Central memory CD8-positive, alpha-beta T cell (primary cell): ENCODE results near the gene HEPHL1.
A peak's percentile ranks its signal among the peaks of the same experiment; 100 is the strongest.

Source experiments
- ATAC-seq: fragments of 150-1000 bp; cut with Tn5 transposase; replicated peaks from 2 replicates; pipeline ENCODE4 v1.10.0; 2022; ENCODE audit warnings: mild to moderate bottlenecking, moderate FRiP score, moderate number of reproducible peaks; ENCODE audit not compliant: poor library complexity, severe bottlenecking; ENCODE audit errors: extremely low read depth
- DNase-seq, 2 donors: peaks; one replicate each; pipeline ENCODE4 v3.0.0; 2021; ENCODE audit warnings: low spot score in 2 of 2
- H3K27ac Mint-ChIP-seq: one replicate; pipeline ENCODE4 v1.8.0; 2022; ENCODE audit warnings: low read depth, mild to moderate bottlenecking, moderate library complexity, mixed read lengths
- H3K27me3 Mint-ChIP-seq: one replicate; pipeline ENCODE4 v1.8.0; 2022; ENCODE audit warnings: mixed read lengths
- H3K36me3 Mint-ChIP-seq: one replicate; pipeline ENCODE4 v1.8.0; 2022; ENCODE audit warnings: mild to moderate bottlenecking, moderate library complexity, mixed read lengths; ENCODE audit not compliant: insufficient read depth
- H3K4me1 Mint-ChIP-seq: one replicate; pipeline ENCODE4 v1.8.0; 2022; ENCODE audit warnings: mixed read lengths
- H3K4me3 Mint-ChIP-seq: one replicate; pipeline ENCODE4 v1.8.0; 2022; ENCODE audit warnings: mild to moderate bottlenecking, moderate library complexity, mixed read lengths
- H3K9me3 Mint-ChIP-seq: one replicate; pipeline ENCODE4 v1.8.0; 2022; ENCODE audit warnings: mixed read lengths

The HEPHL1 gene

GRCh38 chr11:94128291-94128745 is 107.2 kb downstream of the HEPHL1 start:
- peaks cover 11% of the 10 kb centered on the region for H3K36me3 Mint-ChIP-seq
- peak in 1 of 2 donors; percentile 44 for DNase-seq
- no peak overlapping the region for H3K27ac Mint-ChIP-seq
- no peak overlapping the region for H3K4me3 Mint-ChIP-seq
- no peaks in the 10 kb centered on the region for H3K27me3 Mint-ChIP-seq
- H3K9me3 Mint-ChIP-seq, result no peaks in the 10 kb centered on the region
- peaks cover 25% of the 10 kb centered on the region for H3K4me1 Mint-ChIP-seq
- ATAC-seq, result peak; percentile 41

- peaks cover 31% of the 10 kb centered on the region for H3K4me1 Mint-ChIP-seq
- H3K27ac Mint-ChIP-seq, result no peak within 1 kb of the TSS
- DNase-seq, result peak; percentile 21 to 53
- ATAC-seq, result peak; percentile 89
- H3K36me3 Mint-ChIP-seq, result peaks cover 11% of the 10 kb centered on the region
- H3K9me3 Mint-ChIP-seq, result no peaks in the 10 kb centered on the region
- no peak within 1 kb of the TSS for H3K4me3 Mint-ChIP-seq
- H3K27me3 Mint-ChIP-seq, result no peaks in the 10 kb centered on the region
These were observed 107.8 kb downstream of the HEPHL1 start, which contains the start of gene PANX1 for GRCh38 chr11:94128746-94129511. TSS of gene PANX1 (plus strand) at chr11:94128841. CDS start at chr11:94129313, 472 bp downstream.

DNA sequence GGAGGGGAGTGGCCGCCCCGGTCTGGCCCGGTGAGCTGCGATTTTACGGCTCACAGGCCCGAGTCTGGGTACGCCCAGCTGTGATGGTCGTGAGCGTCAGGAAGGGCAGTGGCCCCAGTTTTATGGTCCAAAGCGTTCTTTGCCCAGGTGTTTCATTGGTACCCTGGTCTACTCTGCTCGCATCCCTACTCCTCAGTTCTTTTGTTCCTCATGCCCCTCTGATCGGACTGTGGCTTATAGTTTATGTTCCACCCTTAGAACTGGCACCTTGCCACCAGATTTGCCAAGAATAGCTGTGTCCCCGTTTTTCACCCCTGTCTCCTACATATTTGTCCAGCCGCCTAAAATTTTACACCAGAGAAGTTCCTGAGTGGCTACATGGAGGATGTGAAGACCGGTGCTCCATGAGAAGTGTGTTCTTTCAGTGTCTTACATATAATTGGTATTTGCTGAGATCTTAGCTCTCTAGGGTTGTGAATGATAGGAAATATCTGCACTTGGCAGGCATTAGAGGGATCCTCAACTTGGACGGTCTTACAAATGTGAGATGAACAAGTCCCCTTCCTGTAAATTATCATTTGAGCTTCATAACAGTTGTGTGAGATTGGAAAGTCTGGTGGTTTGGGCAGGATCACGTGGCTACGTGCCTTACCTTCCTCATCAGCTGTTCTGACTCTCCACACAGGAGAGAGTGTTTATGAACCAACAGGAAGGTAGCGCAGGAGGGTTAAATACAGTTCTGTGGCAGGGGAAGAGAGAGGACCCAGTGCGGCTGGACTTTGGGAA is 108.6 kb downstream of the HEPHL1 start:
- H3K36me3 Mint-ChIP-seq, result peaks cover 9% of the 10 kb centered on the region
- H3K9me3 Mint-ChIP-seq, result no peaks in the 10 kb centered on the region
- H3K27ac Mint-ChIP-seq, result no peak overlapping the region
- ATAC-seq (no peak), DNase-seq (no peak)
- no peak overlapping the region for H3K4me3 Mint-ChIP-seq
- H3K4me1 Mint-ChIP-seq, result peaks cover 36% of the 10 kb centered on the region
- no peaks in the 10 kb centered on the region for H3K27me3 Mint-ChIP-seq

DNA sequence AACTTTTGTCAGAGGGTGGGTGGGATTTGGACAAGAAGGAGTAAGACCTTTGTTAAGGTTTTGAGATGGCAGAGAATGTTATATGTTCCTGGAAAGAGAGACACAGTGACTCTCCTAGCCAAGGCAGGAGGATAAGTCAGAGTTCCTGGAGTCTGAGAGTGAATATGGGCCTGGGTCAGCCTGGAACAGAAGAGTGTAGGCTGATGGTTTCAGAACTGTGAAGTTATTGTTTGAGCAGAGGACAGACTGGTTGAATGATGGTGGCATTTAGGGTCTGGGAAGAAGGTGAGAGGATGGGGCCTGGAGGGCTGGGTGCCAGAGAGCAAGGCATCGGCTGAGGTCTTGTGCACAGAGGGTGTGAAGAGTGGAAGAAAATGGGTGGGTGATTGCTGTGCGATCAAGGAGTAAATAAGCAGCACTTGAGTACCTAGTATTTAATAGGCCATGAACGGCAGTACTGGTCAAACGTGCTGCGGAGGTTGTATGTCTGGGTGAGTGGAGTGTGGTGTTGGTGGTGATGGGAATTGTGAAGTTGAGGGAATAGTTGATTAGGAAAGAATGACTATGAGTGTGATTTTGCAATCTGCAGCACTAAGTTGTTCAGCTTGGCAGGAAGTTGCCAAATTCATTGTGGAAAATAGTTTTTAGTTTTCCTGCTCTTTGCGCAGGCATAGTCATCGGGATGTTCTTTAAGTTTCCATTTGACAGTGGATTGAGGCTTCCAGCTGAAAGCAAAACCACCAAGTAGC is 109.3 kb downstream of the HEPHL1 start:
- DNase-seq (no peak), ATAC-seq (no peak)
- Mint-ChIP-seq H3K4me3 (no peak overlapping the region), H3K27me3 (no peaks in the 10 kb centered on the region), H3K4me1 (peaks cover 43% of the 10 kb centered on the region), H3K36me3 (peaks cover 9% of the 10 kb centered on the region), H3K27ac (no peak overlapping the region), H3K9me3 (no peaks in the 10 kb centered on the region)

DNA sequence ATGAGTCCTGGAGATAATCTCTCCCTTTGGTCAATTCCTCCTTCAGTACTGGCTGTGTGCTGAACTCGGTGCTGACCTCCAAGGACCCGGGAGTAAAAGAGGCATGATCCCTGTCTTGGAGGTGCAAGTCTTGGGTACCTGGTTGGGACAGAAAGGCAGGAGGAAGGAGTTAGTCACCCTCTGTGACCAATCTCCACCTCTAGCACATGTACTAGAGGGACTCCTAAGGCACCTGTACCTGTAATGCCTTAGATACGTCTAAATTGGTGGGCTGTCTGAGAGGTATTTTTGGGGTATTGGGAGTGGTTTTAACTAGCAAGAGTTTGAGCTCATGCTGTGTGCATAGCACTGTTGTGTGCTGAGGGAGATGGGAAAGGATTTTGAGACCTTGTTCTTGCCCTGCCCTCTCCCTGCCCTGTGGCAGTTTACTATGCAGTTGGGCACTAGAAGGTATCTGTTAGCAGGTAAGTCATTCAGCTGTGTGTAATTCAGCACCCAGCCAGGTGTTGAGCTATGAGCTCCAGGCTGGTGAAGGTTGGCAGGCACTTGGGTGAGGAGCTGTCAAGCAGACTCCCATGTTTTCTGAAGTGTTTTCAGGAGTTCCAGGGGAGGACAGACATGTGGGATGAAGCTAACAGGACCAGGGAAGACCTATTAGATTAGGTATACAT is 110.0 kb downstream of the HEPHL1 start:
- Mint-ChIP-seq H3K4me3 (no peak overlapping the region), H3K9me3 (no peaks in the 10 kb centered on the region), H3K27me3 (no peaks in the 10 kb centered on the region), H3K27ac (no peak overlapping the region), H3K4me1 (peaks cover 51% of the 10 kb centered on the region), H3K36me3 (peaks cover 11% of the 10 kb centered on the region)
- DNase-seq, result no peak
- ATAC-seq, result no peak

DNA sequence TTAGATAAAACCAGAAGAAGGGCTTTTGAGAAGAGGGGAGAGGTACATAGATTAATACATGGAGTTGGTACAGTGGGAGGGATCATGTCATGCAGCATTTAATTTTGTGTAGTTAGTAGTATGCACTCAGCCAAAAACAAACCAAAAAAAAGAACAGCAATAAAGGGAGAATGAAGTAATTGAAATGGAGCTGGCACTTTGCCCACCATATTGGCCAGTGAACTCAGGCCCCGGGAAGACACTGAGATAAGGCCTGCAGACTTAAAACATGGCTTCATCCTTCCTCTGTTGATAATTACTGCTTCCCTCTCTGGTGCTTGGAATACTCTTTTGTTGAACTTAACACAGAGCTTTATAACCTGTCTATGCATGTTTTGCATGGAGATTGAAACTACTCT is 110.6 kb downstream of the HEPHL1 start:
- peaks cover 54% of the 10 kb centered on the region for H3K4me1 Mint-ChIP-seq
- peaks cover 11% of the 10 kb centered on the region for H3K36me3 Mint-ChIP-seq
- no peaks in the 10 kb centered on the region for H3K9me3 Mint-ChIP-seq
- H3K4me3 Mint-ChIP-seq, result no peak overlapping the region
- no peak overlapping the region for H3K27ac Mint-ChIP-seq
- ATAC-seq (no peak), DNase-seq (no peak)
- H3K27me3 Mint-ChIP-seq, result no peaks in the 10 kb centered on the region

GRCh38 chr11:94132152-94132558 is 111.0 kb downstream of the HEPHL1 start:
- DNase-seq (no peak), ATAC-seq (no peak)
- Mint-ChIP-seq H3K27me3 (no peaks in the 10 kb centered on the region), H3K4me1 (peaks cover 54% of the 10 kb centered on the region), H3K36me3 (peaks cover 11% of the 10 kb centered on the region), H3K9me3 (no peaks in the 10 kb centered on the region), H3K27ac (no peak overlapping the region), H3K4me3 (no peak overlapping the region)

- Mint-ChIP-seq H3K4me1 (peaks cover 51% of the 10 kb centered on the region), H3K27ac (no peak overlapping the region), H3K9me3 (no peaks in the 10 kb centered on the region), H3K27me3 (no peaks in the 10 kb centered on the region), H3K4me3 (no peak overlapping the region), H3K36me3 (peaks cover 11% of the 10 kb centered on the region)
- no peak for ATAC-seq
- no peak for DNase-seq
These were observed 111.8 kb downstream of the HEPHL1 start for GRCh38 chr11:94132823-94133408.

DNA sequence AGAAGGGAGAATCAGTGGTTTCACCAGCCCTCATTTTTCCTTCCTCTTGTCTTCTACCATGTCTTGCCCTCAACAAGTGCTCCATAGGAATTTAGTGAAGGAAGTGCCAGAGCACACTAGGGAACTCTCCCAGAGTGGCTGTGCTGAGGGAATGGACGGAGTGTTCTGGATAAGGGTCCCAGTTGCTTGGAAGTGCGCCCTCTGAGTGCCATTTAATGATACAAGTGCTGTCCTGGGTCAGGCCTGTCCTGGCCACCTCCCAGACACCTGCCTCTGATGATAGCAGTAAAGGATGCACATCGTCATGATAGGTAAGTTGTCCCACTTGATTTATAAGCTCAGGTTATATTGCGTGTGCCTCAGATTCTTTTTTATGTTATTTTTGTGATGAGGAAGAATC is 112.6 kb downstream of the HEPHL1 start:
- H3K36me3 Mint-ChIP-seq, result peaks cover 6% of the 10 kb centered on the region
- no peaks in the 10 kb centered on the region for H3K27me3 Mint-ChIP-seq
- H3K4me1 Mint-ChIP-seq, result peaks cover 50% of the 10 kb centered on the region
- H3K27ac Mint-ChIP-seq, result no peak overlapping the region
- ATAC-seq, result no peak
- no peak for DNase-seq
- H3K9me3 Mint-ChIP-seq, result no peaks in the 10 kb centered on the region
- H3K4me3 Mint-ChIP-seq, result no peak overlapping the region

DNA sequence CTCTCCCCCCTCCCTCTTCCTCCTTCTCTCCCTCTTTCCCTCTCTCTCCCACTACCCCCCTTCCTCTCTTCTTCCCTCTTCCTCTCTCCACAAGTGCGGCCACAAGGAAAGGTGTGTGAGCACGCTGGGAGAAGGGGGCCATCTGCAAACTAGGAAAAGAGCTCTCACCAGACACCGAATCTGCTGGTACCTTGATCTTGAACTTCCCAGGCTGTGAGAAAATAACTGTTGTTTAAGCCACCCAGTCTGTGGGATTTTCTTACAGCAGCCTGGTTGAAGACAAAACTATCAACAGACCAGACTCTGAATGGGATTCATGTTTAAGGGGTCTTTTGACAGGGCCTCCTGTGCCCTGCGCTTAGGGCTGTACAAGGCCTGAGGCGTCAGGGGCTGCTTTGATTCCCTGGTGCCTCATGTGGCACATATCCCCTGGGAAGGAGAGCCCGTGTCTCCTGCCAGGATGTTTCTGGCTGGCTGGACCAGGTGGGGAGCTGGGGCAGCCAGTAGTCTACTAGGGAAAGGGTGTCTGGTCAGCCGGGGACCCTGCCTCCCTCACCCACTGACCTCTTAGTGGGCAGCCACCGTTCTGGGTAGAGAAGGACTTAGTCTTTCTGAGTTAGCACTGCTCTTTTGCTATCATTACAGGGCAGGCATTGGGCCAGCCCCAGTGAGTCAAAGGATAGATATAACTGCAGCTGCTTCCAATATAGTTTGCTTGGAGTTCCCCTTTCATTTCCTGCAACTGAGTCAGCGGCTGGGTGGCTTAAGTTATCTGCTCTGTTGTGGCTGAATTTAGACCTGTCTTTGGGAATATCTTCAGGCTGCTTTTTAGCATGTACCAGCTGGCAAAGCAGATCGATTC is 113.7 kb downstream of the HEPHL1 start:
- Mint-ChIP-seq H3K27me3 (no peaks in the 10 kb centered on the region), H3K9me3 (no peaks in the 10 kb centered on the region), H3K36me3 (peaks cover 2% of the 10 kb centered on the region), H3K27ac (no peak overlapping the region), H3K4me3 (no peak overlapping the region), H3K4me1 (peaks cover 59% of the 10 kb centered on the region)
- ATAC-seq (no peak), DNase-seq (no peak)

DNA sequence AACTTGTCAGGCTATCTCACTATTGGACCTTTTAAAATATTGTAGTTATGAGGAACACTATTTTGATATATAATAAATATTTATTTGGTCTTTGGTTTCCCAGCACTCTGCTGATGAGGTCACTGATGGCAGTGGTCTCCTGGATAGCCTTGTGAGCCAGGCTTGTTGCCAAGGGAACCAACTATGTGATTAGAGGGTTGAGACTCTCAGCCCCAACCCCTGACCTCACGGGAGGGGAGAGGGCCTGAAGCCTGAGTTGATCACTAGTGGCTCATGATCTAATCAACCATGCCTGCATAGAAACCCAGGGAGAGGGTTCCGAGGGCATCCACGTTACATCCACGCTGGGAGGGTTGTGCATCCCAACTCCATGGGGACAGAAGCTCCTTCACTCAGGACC is 118.3 kb downstream of the HEPHL1 start:
- Mint-ChIP-seq H3K9me3 (no peaks in the 10 kb centered on the region), H3K27ac (no peak overlapping the region), H3K4me3 (no peak overlapping the region), H3K36me3 (peaks cover 3% of the 10 kb centered on the region), H3K4me1 (peaks cover 75% of the 10 kb centered on the region), H3K27me3 (no peaks in the 10 kb centered on the region)
- ATAC-seq (no peak), DNase-seq (no peak)
